Ovary (tissue), 3 donors: ENCODE results near the gene ABHD12.

Source experiments
- CTCF ChIP-seq, 3 donors: fragments of 450-650 bp in 2 of 3; fragments of 200-600 bp in 1 of 3; IDR thresholded peaks; one replicate each; pipeline versions ENCODE4 v1.5.1 to v1.8.0; 2016 to 2022; ENCODE audit warnings: antibody characterized with exemption in 3 of 3, mild to moderate bottlenecking in 1 of 3
- EP300 ChIP-seq: sonication (generic); formaldehyde crosslinking; IDR thresholded peaks from one replicate; pipeline ENCODE4 v1.6.1; 2017; ENCODE audit warnings: antibody characterized with exemption
- POLR2A ChIP-seq: fragments of 450-650 bp; IDR thresholded peaks from one replicate; pipeline ENCODE4 v1.6.1; 2017; ENCODE audit warnings: antibody characterized with exemption, mild to moderate bottlenecking, moderate library complexity
- donor health status: DM: no; HTN: no; CAD: no.

GRCh38 chr20:25304025-25304549 is 86.5 kb downstream of the ABHD12 start:
- TF ChIP-seq POLR2A: no peak
- no peak for TF ChIP-seq CTCF (IDR thresholded peaks at IDR 0.05)
- no peak for TF ChIP-seq EP300
